ENCODE measurements around the gene SCGB3A1.

SCGB3A1 gene

DNA sequence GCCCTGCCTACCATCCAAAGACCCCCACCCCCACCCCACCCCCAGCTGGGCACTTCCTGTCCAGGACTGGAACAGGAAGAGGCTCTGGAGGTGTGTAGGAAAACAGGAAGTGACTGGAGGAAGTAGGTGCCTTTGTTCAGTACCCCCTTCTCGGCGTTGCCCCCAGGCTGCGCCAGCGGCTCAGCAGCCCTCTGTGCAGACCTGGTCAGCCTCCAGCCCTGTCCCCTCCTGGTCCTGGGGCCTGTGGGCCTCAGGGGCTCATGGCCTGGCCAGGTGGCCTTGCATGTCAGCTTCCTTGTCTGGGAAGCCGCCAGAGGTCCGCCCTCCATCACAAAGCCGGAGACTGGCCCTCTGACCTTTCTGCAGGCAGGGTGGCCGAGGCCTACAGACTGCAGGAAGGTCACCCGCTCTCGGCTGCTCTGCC lies 32.1 kb upstream of the SCGB3A1 start:
- H3K9ac ChIP-seq (ENCODE audit: low read depth, low read length) = no peak overlapping the region
- peaks cover 2% of the 10 kb centered on the region for H3K27me3 ChIP-seq (ENCODE audit: control insufficient read depth, insufficient read depth, low read length)
- no peaks in the 10 kb centered on the region for H3K36me3 ChIP-seq (ENCODE audit: control insufficient read depth, insufficient read depth, low read length)
- no peaks in the 10 kb centered on the region for H3K4me1 ChIP-seq (ENCODE audit: control insufficient read depth, insufficient read depth, low read length)
- no peaks in the 10 kb centered on the region for H3K9me3 ChIP-seq (ENCODE audit: control insufficient read depth, insufficient read depth, low read length)
- no peak overlapping the region for H3K4me3 ChIP-seq (ENCODE audit: low read depth, low read length)

DNA sequence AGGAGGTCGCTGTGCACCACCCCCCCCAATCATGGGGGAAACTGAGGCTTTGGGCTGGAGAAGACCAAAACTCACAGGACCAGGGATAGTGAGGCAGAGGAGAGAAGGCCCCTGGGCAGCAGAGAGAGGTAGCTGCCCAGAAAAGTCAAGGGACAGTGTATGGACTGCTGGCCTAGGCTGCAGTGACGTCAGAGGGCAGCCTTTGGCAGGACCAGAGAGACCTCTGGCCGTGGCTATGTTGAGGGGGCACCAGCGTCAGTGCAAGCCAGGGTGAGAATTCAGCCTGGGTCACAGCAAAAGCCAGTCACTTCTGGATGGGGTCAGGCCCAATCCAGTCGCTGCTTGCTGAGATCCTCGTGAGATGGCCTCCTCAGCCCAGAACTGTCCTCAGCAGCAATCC lies 31.6 kb upstream of the SCGB3A1 start:
- no peaks in the 10 kb centered on the region for H3K36me3 ChIP-seq (ENCODE audit: control insufficient read depth, insufficient read depth, low read length)
- H3K4me3 ChIP-seq (ENCODE audit: low read depth, low read length) = no peak overlapping the region
- no peak overlapping the region for H3K9ac ChIP-seq (ENCODE audit: low read depth, low read length)
- H3K27me3 ChIP-seq (ENCODE audit: control insufficient read depth, insufficient read depth, low read length) = peaks cover 5% of the 10 kb centered on the region
- no peaks in the 10 kb centered on the region for H3K4me1 ChIP-seq (ENCODE audit: control insufficient read depth, insufficient read depth, low read length)
- H3K9me3 ChIP-seq (ENCODE audit: control insufficient read depth, insufficient read depth, low read length) = no peaks in the 10 kb centered on the region

DNA sequence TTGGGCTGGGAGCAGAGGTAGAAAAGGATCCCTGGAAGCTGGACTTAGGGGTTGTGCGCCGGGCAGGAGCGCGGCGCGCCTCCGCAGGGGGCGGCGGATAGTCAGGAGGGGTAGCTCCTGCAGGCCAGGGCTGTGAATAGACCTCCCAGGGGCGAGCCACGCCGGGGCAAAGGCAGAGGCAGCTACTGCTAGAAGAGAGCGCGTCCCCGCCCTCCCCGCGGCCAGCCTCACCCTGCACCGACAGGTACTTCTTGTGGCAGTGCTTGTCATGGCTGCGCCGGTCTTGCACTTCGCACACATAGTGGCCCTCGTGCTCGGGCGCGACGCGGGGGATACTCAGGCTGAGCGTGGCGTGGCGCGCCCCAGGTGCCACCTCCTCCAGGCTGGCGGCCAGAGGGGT lies 30.0 kb upstream of the SCGB3A1 start:
- no peaks in the 10 kb centered on the region for H3K4me1 ChIP-seq (ENCODE audit: control insufficient read depth, insufficient read depth, low read length)
- no peaks in the 10 kb centered on the region for H3K9me3 ChIP-seq (ENCODE audit: control insufficient read depth, insufficient read depth, low read length)
- peaks cover 8% of the 10 kb centered on the region for H3K27me3 ChIP-seq (ENCODE audit: control insufficient read depth, insufficient read depth, low read length)
- no peak overlapping the region for H3K4me3 ChIP-seq (ENCODE audit: low read depth, low read length)
- no peak overlapping the region for H3K9ac ChIP-seq (ENCODE audit: low read depth, low read length)
- H3K36me3 ChIP-seq (ENCODE audit: control insufficient read depth, insufficient read depth, low read length) = no peaks in the 10 kb centered on the region

DNA sequence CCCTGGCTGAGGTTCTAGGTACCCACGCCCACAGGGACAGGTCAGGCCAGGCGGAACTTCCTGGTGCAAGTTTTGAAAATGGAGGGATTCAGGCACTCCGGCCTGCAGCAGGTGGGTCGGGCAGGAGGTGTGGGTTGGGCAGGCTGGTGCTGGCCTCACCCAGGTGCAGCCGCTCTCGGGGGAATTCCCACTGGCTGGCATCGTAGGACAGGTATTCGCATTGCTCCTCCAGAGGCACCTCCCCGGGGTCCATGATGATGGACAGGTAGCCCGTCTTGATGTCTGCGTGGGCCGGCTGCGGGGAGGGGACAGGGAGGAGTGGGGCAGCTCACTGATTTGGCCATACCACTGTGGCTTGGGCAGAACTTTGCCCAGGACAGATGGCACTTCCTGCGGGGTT lies 28.7 kb upstream of the SCGB3A1 start:
- no peaks in the 10 kb centered on the region for H3K9me3 ChIP-seq (ENCODE audit: control insufficient read depth, insufficient read depth, low read length)
- H3K36me3 ChIP-seq (ENCODE audit: control insufficient read depth, insufficient read depth, low read length) = no peaks in the 10 kb centered on the region
- H3K4me3 ChIP-seq (ENCODE audit: low read depth, low read length) = no peak overlapping the region
- H3K27me3 ChIP-seq (ENCODE audit: control insufficient read depth, insufficient read depth, low read length) = peaks cover 8% of the 10 kb centered on the region
- H3K4me1 ChIP-seq (ENCODE audit: control insufficient read depth, insufficient read depth, low read length) = no peaks in the 10 kb centered on the region
- no peak overlapping the region for H3K9ac ChIP-seq (ENCODE audit: low read depth, low read length)

GRCh38 chr5:180619563-180619915 lies 28.2 kb upstream of the SCGB3A1 start:
- Histone ChIP-seq H3K9me3 (ENCODE audit: control insufficient read depth, insufficient read depth, low read length) (no peaks in the 10 kb centered on the region), H3K4me3 (ENCODE audit: low read depth, low read length) (peak overlapping the region; percentile 49), H3K9ac (ENCODE audit: low read depth, low read length) (no peak overlapping the region), H3K27me3 (ENCODE audit: control insufficient read depth, insufficient read depth, low read length) (peaks cover 8% of the 10 kb centered on the region), H3K4me1 (ENCODE audit: control insufficient read depth, insufficient read depth, low read length) (no peaks in the 10 kb centered on the region), H3K36me3 (ENCODE audit: control insufficient read depth, insufficient read depth, low read length) (no peaks in the 10 kb centered on the region)

DNA sequence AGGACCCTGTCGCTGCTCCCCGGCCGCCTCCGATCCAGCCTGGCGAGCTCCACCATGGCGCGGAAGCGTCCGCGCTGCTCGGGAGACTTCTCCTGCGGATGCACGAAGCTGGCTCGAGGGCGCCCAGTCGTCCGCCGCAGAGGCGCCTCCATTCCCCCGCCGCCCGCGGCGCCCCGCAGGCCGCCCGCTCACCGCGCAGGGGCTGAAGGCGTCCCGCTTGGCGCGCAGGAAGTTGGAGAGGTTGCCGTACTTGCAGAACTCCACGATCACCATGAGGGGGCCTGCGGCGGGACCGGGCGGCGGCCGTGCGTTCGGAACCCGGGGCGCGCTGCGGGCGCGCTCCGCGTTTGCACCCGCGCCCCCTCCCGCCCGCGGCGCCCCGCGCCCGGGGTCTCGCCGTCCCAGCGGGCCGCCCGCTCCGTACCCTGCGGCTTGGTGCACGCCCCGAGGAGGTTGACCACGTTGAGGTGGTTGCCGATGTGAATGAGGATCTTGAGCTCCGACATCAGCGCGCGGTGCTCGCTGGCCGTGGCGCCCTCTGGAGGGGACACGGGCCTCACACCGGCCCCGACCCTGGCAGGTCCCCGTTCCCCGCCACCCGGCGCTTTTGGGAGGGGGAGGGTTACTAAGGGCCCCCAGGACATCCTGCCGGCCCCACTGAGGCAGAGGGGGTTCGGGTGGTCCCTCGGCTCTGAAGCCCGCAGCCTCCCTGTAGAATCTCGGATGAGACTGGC lies 27.7 kb upstream of the SCGB3A1 start:
- H3K27me3 ChIP-seq (ENCODE audit: control insufficient read depth, insufficient read depth, low read length) = peaks cover 8% of the 10 kb centered on the region
- no peaks in the 10 kb centered on the region for H3K36me3 ChIP-seq (ENCODE audit: control insufficient read depth, insufficient read depth, low read length)
- H3K9ac ChIP-seq (ENCODE audit: low read depth, low read length) = peak overlapping the region; percentile 54
- peak overlapping the region; percentile 49 for H3K4me3 ChIP-seq (ENCODE audit: low read depth, low read length)
- H3K9me3 ChIP-seq (ENCODE audit: control insufficient read depth, insufficient read depth, low read length) = no peaks in the 10 kb centered on the region
- no peaks in the 10 kb centered on the region for H3K4me1 ChIP-seq (ENCODE audit: control insufficient read depth, insufficient read depth, low read length)

DNA sequence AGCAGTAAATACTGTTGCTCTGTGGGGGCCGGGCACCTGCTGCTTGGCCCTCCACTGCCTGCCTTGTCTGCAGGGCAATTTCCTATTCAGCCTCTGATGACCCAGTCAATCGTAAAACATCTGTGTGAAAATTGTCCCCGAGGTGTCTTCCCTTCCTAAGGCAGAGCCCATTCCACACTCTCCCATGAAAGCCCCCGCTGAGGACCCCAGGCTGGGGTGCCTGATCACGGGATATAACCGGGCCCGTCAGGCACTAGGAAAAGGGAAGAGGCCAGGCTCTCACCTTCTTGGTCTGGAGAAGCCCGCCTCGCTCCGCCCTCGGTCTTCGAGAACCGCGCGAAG lies 27.2 kb upstream of the SCGB3A1 start:
- Histone ChIP-seq H3K36me3 (ENCODE audit: control insufficient read depth, insufficient read depth, low read length) (no peaks in the 10 kb centered on the region), H3K4me1 (ENCODE audit: control insufficient read depth, insufficient read depth, low read length) (no peaks in the 10 kb centered on the region), H3K4me3 (ENCODE audit: low read depth, low read length) (peak overlapping the region; percentile 49), H3K27me3 (ENCODE audit: control insufficient read depth, insufficient read depth, low read length) (peaks cover 8% of the 10 kb centered on the region), H3K9ac (ENCODE audit: low read depth, low read length) (peak overlapping the region; percentile 54), H3K9me3 (ENCODE audit: control insufficient read depth, insufficient read depth, low read length) (no peaks in the 10 kb centered on the region)

DNA sequence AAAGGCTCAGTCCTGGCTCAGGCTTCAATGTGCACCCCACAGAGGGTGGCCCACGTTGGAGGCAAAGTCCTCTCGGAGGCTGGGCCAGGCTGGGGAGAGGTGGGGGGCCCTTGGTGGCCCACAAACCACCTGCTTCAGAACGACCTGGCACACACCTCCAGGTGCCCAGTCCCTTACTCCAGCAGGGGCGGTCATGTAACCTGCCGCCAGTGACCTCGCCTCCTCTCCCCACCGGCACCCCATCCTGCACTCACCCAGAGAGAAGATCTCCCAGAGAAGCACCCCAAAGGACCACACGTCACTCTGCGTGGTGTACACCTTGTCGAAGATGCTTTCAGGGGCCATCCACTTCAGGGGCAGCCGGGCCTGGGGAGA lies 22.5 kb upstream of the SCGB3A1 start:
- no peak overlapping the region for H3K4me3 ChIP-seq (ENCODE audit: low read depth, low read length)
- no peak overlapping the region for H3K9ac ChIP-seq (ENCODE audit: low read depth, low read length)
- no peaks in the 10 kb centered on the region for H3K36me3 ChIP-seq (ENCODE audit: control insufficient read depth, insufficient read depth, low read length)
- peaks cover 8% of the 10 kb centered on the region for H3K27me3 ChIP-seq (ENCODE audit: control insufficient read depth, insufficient read depth, low read length)
- no peaks in the 10 kb centered on the region for H3K4me1 ChIP-seq (ENCODE audit: control insufficient read depth, insufficient read depth, low read length)
- H3K9me3 ChIP-seq (ENCODE audit: control insufficient read depth, insufficient read depth, low read length) = no peaks in the 10 kb centered on the region

DNA sequence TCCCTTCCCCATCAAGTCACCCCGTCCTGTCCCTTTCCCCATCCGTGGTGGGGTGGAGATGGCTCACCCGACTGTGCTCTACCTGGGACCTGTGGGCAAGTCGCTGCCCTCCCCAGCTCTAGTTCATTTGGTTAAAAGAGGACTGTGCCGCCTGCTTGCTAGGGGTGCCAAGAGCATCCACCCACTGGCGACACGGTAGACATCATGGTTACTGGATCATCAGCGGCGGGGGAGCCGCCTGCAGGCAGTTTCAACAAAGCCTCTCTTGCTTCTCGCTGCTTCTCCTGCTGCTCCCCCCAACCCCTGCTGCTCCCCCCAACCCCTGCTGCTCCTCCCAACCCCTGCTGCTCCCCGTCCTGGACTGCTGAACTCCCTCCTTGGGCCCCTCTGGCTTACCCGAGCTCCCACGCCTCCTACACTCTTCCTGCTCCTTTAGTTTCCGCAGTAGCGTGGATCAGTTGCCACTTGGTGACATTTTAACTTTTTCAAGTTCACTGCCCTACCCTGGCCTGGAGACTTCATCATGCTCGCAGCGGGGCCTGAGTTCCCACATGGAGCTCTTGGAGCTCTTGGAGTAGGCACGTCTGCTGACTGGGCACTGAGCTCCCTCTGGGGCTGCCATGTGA lies 22.0 kb upstream of the SCGB3A1 start:
- Histone ChIP-seq H3K36me3 (ENCODE audit: control insufficient read depth, insufficient read depth, low read length) (no peaks in the 10 kb centered on the region), H3K4me3 (ENCODE audit: low read depth, low read length) (no peak overlapping the region), H3K4me1 (ENCODE audit: control insufficient read depth, insufficient read depth, low read length) (no peaks in the 10 kb centered on the region), H3K27me3 (ENCODE audit: control insufficient read depth, insufficient read depth, low read length) (peaks cover 4% of the 10 kb centered on the region), H3K9ac (ENCODE audit: low read depth, low read length) (no peak overlapping the region), H3K9me3 (ENCODE audit: control insufficient read depth, insufficient read depth, low read length) (no peaks in the 10 kb centered on the region)

GRCh38 chr5:180612683-180613082 lies 21.4 kb upstream of the SCGB3A1 start:
- no peak overlapping the region for H3K4me3 ChIP-seq (ENCODE audit: low read depth, low read length)
- no peaks in the 10 kb centered on the region for H3K4me1 ChIP-seq (ENCODE audit: control insufficient read depth, insufficient read depth, low read length)
- peaks cover 3% of the 10 kb centered on the region for H3K27me3 ChIP-seq (ENCODE audit: control insufficient read depth, insufficient read depth, low read length)
- H3K36me3 ChIP-seq (ENCODE audit: control insufficient read depth, insufficient read depth, low read length) = no peaks in the 10 kb centered on the region
- H3K9ac ChIP-seq (ENCODE audit: low read depth, low read length) = no peak overlapping the region
- H3K9me3 ChIP-seq (ENCODE audit: control insufficient read depth, insufficient read depth, low read length) = no peaks in the 10 kb centered on the region

DNA sequence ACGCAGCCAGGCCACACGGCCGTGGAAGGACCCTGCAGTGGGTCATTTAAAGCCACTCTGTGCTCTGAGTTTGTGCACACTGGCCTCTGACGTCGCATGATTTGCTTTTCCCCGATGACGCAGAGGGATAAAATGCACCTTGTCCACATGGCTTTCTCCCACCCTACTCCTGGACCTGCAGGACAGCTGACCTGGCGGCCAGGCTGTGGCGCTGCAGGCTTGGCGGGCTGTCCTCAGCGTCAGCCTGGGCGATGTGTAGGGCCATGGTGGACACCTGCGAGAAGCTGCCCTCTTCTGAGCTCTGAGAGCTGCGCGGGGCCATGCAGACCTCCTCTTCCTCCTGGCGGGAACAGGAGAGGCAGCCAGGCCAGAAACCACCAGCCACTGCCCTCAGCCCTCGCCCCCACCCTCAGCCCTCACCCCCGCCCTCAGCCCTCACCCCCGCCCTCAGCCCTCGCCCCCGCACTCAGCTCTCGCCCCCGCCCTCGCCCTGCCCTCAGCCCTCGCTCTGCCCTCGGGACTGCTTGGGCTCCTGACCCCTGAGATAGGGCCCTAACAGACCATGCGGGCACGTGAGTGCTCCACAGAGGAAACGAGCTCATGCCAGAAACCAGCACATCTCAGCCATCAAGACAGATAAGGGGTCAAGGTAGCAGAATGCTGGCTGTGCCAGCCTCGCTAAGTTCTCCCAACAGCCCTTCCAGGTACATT lies 20.0 kb upstream of the SCGB3A1 start:
- Histone ChIP-seq H3K4me1 (ENCODE audit: control insufficient read depth, insufficient read depth, low read length) (no peaks in the 10 kb centered on the region), H3K9me3 (ENCODE audit: control insufficient read depth, insufficient read depth, low read length) (no peaks in the 10 kb centered on the region), H3K9ac (ENCODE audit: low read depth, low read length) (no peak overlapping the region), H3K4me3 (ENCODE audit: low read depth, low read length) (no peak overlapping the region), H3K27me3 (ENCODE audit: control insufficient read depth, insufficient read depth, low read length) (no peaks in the 10 kb centered on the region), H3K36me3 (ENCODE audit: control insufficient read depth, insufficient read depth, low read length) (no peaks in the 10 kb centered on the region)

Measured in iPS-15b (cell line).